Prostate gland (tissue), 2 donors: Measurements from ENCODE around the gene TGFBR3. TPM values are rescaled to one million over a fixed set of nuclear protein-coding genes. Genes with fewer than 3 reads are reported as not detected.

ENCODE experiments used
- DNase-seq: peaks from one replicate; pipeline ENCODE4 v3.0.0-alpha.2; 2019; ENCODE audit warnings: low spot score
- H3K27ac ChIP-seq, 2 donors: fragments of 200-600 bp; sonication (generic); 2 replicates each; pipeline ENCODE4 v1.5.1; 2017 to 2019
- H3K27me3 ChIP-seq: fragments of 200-600 bp; sonication (generic); replicated peaks from 2 replicates; pipeline ENCODE4 v1.5.1; 2019; ENCODE audit not compliant: insufficient read depth
- H3K36me3 ChIP-seq, 2 donors: fragments of 200-600 bp; sonication (generic); 1 replicate in 1 of 2; 2 replicates in 1 of 2; pipeline versions ENCODE4 v1.5.1 to v1.8.1; 2017 to 2019
- H3K4me1 ChIP-seq: fragments of 200-600 bp; sonication (generic); replicated peaks from 2 replicates; pipeline ENCODE4 v1.5.1; 2019
- H3K4me3 ChIP-seq, 2 donors: fragments of 200-600 bp; sonication (generic); 2 replicates each; pipeline ENCODE4 v1.5.1; 2017 to 2019
- H3K9me3 ChIP-seq: fragments of 200-600 bp; sonication (generic); 2 replicates; pipeline ENCODE4 v1.5.1; 2017
- POLR2A ChIP-seq: fragments of 450-650 bp; IDR thresholded peaks from one replicate; pipeline ENCODE4 v1.6.1; 2016; ENCODE audit warnings: antibody characterized with exemption, mild to moderate bottlenecking
- POLR2AphosphoS5 ChIP-seq: sonication (generic); formaldehyde crosslinking; IDR thresholded peaks from one replicate; pipeline ENCODE4 v1.6.1; 2017; ENCODE audit warnings: antibody characterized with exemption
- WGBS: methylation state at CpG from one replicate; pipeline ENCODE4 v1.1.5; 2018; 5-methylcytosine and 5-hydroxymethylcytosine counted together
- intact Hi-C: fragments of 100-400 bp; cut with DNase I; formaldehyde crosslinking; loops from one replicate; pipeline ENCODE4 v1.14.2; 2022
- total RNA-seq, 2 donors: library from RNA; depleted of rRNA; stranded (reverse); fragments of >200 nt; gene quantifications; one replicate each; pipeline ENCODE4 v1.1.0, GENCODE V29; 2016
- TF ChIP-seq, protein P1 (sequence below), 4 experiments: fragments of 200-600 bp in 2 of 4; fragments of 450-650 bp in 2 of 4; sonication (generic) in 2 of 4; IDR thresholded peaks; 1 replicate in 3 of 4; 2 replicates in 1 of 4; pipeline ENCODE4 v1.5.1; 2016 to 2019; ENCODE audit warnings: antibody characterized with exemption in 4 of 4, mild to moderate bottlenecking in 2 of 4, moderate library complexity in 2 of 4

Gene TGFBR3
- total RNA-seq, 2 donors from 2014 or later, result 26.4 to 51.7 TPM

DNA sequence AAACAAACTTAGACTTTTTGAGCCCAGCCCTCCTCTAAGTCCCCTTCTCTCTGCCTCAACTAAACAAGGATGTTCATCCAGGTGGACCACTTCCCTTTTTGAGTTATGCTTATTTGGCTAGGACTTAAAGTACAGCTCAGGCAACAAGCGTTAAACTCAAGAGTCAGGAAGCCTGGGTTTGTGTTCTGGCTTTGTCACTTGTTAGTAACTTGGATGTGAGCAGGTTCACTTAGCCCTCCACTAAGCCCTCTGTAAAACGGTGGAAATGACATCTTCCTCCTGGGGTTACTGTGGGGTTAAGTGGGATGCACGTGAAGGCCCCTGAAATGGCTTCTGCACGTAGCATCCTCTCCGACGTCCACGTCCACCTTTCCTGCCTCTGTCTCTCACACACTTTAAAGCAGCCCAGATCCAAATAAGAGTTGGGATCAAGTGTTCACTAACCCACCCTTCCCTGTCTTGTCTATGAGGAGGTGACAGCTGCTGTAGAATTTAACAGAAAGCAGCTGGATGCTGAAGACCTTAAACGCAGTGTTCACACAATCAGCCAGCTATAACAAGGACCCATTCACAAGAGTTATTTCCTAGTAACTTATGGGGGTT, 152.7 kb downstream of the TGFBR3 start:
- TF ChIP-seq POLR2A, result no peak
- 66% methylated on average over 8 of the region's 8 CpGs for WGBS
- Histone ChIP-seq H3K27me3 (no peaks in the 10 kb centered on the region), H3K36me3 (no peaks in the 10 kb centered on the region), H3K27ac (peak overlapping the region; percentile 28), H3K9me3 (no peaks in the 10 kb centered on the region), H3K4me1 (no peaks in the 10 kb centered on the region), H3K4me3 (no peak overlapping the region)
- no peak for DNase-seq
- intact Hi-C loops, result no loop called here

DNA sequence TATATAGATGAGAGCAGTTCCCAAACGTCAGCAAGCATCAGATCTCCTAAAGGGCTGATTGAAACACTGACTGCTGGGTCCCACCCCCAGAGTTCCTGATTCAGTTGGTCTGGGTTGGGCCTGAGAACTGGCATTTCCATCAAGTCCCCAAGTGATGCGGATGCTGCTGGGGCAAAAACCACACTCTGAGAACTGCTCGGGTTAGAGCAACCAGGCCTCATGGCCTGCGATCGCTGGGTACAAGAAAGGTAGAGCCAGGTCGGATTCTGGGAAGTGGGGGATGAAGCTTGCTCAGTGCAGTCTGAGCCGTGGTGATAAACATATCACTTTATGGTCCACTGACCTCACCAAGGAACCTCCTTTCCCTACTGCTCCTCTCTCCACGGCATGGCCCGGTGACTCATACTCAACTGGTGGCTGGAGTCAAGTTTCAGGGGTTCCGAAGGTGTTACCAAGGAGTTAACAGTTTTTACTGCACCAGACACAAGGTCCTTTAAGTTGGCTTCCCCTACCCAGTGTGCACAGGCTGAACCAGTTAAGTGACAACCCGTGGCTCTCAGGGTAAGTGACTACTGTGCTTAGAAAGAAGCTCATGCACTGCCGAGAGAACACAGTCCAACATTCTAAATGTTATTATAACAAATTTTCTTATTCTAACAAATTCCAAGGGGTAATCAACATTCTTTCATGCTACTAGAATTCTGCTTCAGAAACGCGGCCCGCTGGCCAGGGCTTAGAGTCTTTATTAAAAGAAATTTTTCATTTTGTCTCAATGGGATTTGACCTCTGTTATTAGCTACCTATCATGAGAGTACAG, 153.5 kb downstream of the TGFBR3 start:
- Histone ChIP-seq H3K4me3 (no peak overlapping the region), H3K9me3 (no peaks in the 10 kb centered on the region), H3K27me3 (no peaks in the 10 kb centered on the region), H3K36me3 (no peaks in the 10 kb centered on the region), H3K27ac (peak overlapping the region; percentile 28), H3K4me1 (no peaks in the 10 kb centered on the region)
- intact Hi-C loops, result no loop called here
- WGBS, result 41% methylated on average over 15 of the region's 15 CpGs
- DNase-seq, result peak; percentile 71
- TF ChIP-seq POLR2AphosphoS5 (peak; percentile 75), POLR2A (no peak)
- TF ChIP-seq, protein P1, sequence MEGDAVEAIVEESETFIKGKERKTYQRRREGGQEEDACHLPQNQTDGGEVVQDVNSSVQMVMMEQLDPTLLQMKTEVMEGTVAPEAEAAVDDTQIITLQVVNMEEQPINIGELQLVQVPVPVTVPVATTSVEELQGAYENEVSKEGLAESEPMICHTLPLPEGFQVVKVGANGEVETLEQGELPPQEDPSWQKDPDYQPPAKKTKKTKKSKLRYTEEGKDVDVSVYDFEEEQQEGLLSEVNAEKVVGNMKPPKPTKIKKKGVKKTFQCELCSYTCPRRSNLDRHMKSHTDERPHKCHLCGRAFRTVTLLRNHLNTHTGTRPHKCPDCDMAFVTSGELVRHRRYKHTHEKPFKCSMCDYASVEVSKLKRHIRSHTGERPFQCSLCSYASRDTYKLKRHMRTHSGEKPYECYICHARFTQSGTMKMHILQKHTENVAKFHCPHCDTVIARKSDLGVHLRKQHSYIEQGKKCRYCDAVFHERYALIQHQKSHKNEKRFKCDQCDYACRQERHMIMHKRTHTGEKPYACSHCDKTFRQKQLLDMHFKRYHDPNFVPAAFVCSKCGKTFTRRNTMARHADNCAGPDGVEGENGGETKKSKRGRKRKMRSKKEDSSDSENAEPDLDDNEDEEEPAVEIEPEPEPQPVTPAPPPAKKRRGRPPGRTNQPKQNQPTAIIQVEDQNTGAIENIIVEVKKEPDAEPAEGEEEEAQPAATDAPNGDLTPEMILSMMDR (IDR thresholded peaks at IDR 0.05), result no peak

DNA sequence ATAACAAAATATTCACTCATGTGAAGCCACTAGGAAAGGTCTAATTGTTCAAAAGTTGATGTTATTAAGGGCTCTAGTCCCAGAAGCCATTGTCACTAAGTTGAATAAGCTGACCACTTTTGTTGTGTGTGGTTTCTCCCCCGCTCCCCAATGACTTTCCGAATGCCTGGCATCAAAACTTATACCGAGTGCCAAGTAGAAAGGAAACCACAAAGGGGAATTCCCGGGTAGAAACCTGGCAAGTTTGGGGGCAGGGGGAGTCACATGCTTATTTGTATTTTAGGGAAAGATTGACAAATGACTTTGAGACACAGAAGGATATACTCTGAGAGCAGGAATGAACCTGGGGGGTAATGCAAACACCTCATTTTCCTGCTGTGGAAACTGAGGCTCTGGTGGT, 154.1 kb downstream of the TGFBR3 start:
- peak; percentile 10 for TF ChIP-seq POLR2AphosphoS5
- TF ChIP-seq, protein P1 (IDR thresholded peaks at IDR 0.05), result no peak
- no peak for TF ChIP-seq POLR2A
- H3K27ac ChIP-seq, result peak overlapping the region; percentile 28
- no peaks in the 10 kb centered on the region for H3K27me3 ChIP-seq
- DNase-seq, result no peak
- no peak overlapping the region for H3K4me3 ChIP-seq
- no peaks in the 10 kb centered on the region for H3K36me3 ChIP-seq
- H3K9me3 ChIP-seq, result no peaks in the 10 kb centered on the region
- intact Hi-C loops, result no loop called here
- WGBS, result 9% methylated on average over 4 of the region's 4 CpGs
- H3K4me1 ChIP-seq, result no peaks in the 10 kb centered on the region

DNA sequence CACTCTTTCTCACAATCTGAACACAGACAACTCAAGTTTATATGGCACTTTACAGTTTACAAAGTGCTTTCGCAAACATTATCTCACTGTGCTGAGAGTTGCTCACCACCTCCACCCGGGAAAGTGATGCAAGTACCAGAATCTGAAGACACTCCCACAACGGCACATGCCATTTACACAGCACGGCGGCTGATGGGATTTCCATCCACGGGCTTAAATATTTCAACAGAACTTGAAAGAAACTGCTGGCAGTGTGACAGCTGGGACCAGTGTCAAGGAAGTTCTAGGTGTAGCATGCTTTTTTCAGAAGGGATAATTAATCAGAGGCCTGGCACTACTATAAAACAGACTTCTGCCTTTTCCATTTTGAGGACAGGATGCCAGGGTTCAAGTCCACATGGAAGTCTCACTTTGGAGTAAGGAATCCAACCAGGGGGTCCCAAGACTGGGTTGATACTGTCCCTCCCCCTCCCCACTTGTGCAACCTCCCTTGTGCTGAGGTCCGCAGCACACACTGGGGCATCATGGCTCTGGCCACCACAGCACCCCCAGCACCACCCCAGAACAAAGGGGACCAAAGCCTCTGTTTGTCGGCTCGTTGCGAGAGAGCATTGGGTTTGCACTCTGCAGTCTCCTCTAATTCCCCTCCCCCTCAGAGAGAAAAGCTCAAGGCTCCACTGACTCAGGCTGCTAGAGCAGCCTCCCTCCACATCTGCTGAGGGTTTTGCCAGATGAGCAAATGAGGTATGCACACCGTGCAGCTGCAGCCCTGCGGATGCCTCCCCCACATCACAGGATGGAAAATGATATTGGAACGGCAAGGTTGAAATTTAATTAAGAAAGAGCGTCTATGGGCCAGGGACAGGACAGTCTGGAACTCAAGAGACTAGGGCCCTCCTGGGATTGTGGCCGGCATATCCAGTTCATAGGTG, 154.9 kb downstream of the TGFBR3 start:
- WGBS, result 51% methylated on average over 15 of the region's 15 CpGs
- Histone ChIP-seq H3K9me3 (no peaks in the 10 kb centered on the region), H3K36me3 (no peaks in the 10 kb centered on the region), H3K27me3 (no peaks in the 10 kb centered on the region), H3K4me3 (no peak overlapping the region), H3K4me1 (no peaks in the 10 kb centered on the region), H3K27ac (no peak overlapping the region)
- peak; percentile 33 for TF ChIP-seq POLR2AphosphoS5
- TF ChIP-seq, protein P1 (IDR thresholded peaks at IDR 0.05), result no peak
- peak; percentile 73 for DNase-seq
- intact Hi-C loops, result no loop called here
